ENCODE measurements around the gene SCN10A.

The SCN10A gene

GRCh38 chr3:38816026-38816425, at the start of gene SCN10A:
Gene SCN10A (minus strand): TSS chr3:38816217. CDS start chr3:38794010, 22,207 bp downstream.
- H3K4me3 ChIP-seq (ENCODE audit: low read length), result no peak within 1 kb of the TSS
- TF ChIP-seq CTCF (conservative IDR thresholded peaks at IDR 0.05; ENCODE audit: low read depth, low read length), result no peak
- no peak for DNase-seq (ENCODE audit: low read depth)

- TF ChIP-seq CTCF (conservative IDR thresholded peaks at IDR 0.05; ENCODE audit: low read depth, low read length), result no peak
- no peak for DNase-seq (ENCODE audit: low read depth)
- H3K4me3 ChIP-seq (ENCODE audit: low read length), result no peak overlapping the region
Measured at GRCh38 chr3:38853011-38853410, 37.0 kb upstream of the SCN10A start.

- peak; percentile 62 for TF ChIP-seq CTCF (conservative IDR thresholded peaks at IDR 0.05; ENCODE audit: low read depth, low read length)
- DNase-seq (ENCODE audit: low read depth), result no peak
- no peak overlapping the region for H3K4me3 ChIP-seq (ENCODE audit: low read length)
Measured at GRCh38 chr3:38843898-38844297, 27.9 kb upstream of the SCN10A start.

- DNase-seq (ENCODE audit: low read depth), result no peak
- H3K4me3 ChIP-seq (ENCODE audit: low read length), result no peak overlapping the region
- TF ChIP-seq CTCF (conservative IDR thresholded peaks at IDR 0.05; ENCODE audit: low read depth, low read length), result no peak
Measured at GRCh38 chr3:38842266-38842965, 26.4 kb upstream of the SCN10A start.

GRCh38 chr3:38840987-38841386, 25.0 kb upstream of the SCN10A start:
- no peak overlapping the region for H3K4me3 ChIP-seq (ENCODE audit: low read length)
- no peak for TF ChIP-seq CTCF (conservative IDR thresholded peaks at IDR 0.05; ENCODE audit: low read depth, low read length)
- DNase-seq (ENCODE audit: low read depth), result no peak

GRCh38 chr3:38837358-38837757, 21.3 kb upstream of the SCN10A start:
- no peak for TF ChIP-seq CTCF (conservative IDR thresholded peaks at IDR 0.05; ENCODE audit: low read depth, low read length)
- no peak for DNase-seq (ENCODE audit: low read depth)

GRCh38 chr3:38836561-38836960, 20.5 kb upstream of the SCN10A start:
- TF ChIP-seq CTCF (conservative IDR thresholded peaks at IDR 0.05; ENCODE audit: low read depth, low read length), result no peak
- no peak overlapping the region for H3K4me3 ChIP-seq (ENCODE audit: low read length)
- no peak for DNase-seq (ENCODE audit: low read depth)

More at GRCh38 chr3:38837358-38837757, 21.3 kb upstream of the SCN10A start:
- no peak overlapping the region for H3K4me3 ChIP-seq (ENCODE audit: low read length)
